ENCODE data around the gene PEPD.

Gene PEPD

GRCh38 chr19:33461256-33462111 lies 60.1 kb downstream of the PEPD start:
- no peak for TF ChIP-seq GATA3 (IDR thresholded peaks at IDR 0.05; ENCODE audit: low read depth, low read length)
- TF ChIP-seq GATA2 (IDR thresholded peaks at IDR 0.05; ENCODE audit: low read depth, low read length), result no peak

- TF ChIP-seq GATA2 (IDR thresholded peaks at IDR 0.05; ENCODE audit: low read depth, low read length) (no peak), GATA3 (IDR thresholded peaks at IDR 0.05; ENCODE audit: low read depth, low read length) (no peak)
These were observed 61.2 kb downstream of the PEPD start for GRCh38 chr19:33460221-33460908.

- TF ChIP-seq GATA3 (IDR thresholded peaks at IDR 0.05; ENCODE audit: low read depth, low read length), result no peak
- TF ChIP-seq GATA2 (IDR thresholded peaks at IDR 0.05; ENCODE audit: low read depth, low read length), result no peak
These were observed 62.1 kb downstream of the PEPD start for GRCh38 chr19:33459222-33460090.

- TF ChIP-seq GATA2 (IDR thresholded peaks at IDR 0.05; ENCODE audit: low read depth, low read length) (no peak), GATA3 (IDR thresholded peaks at IDR 0.05; ENCODE audit: low read depth, low read length) (no peak)
These were observed 62.8 kb downstream of the PEPD start for GRCh38 chr19:33458807-33459206.

- TF ChIP-seq GATA2 (IDR thresholded peaks at IDR 0.05; ENCODE audit: low read depth, low read length), result no peak
- no peak for TF ChIP-seq GATA3 (IDR thresholded peaks at IDR 0.05; ENCODE audit: low read depth, low read length)
These were observed 63.4 kb downstream of the PEPD start for GRCh38 chr19:33458171-33458633.

GRCh38 chr19:33456845-33457220 lies 64.8 kb downstream of the PEPD start:
- TF ChIP-seq GATA3 (IDR thresholded peaks at IDR 0.05; ENCODE audit: low read depth, low read length), result no peak

GRCh38 chr19:33456076-33456844 lies 65.3 kb downstream of the PEPD start:
- TF ChIP-seq GATA2 (IDR thresholded peaks at IDR 0.05; ENCODE audit: low read depth, low read length) (no peak), GATA3 (IDR thresholded peaks at IDR 0.05; ENCODE audit: low read depth, low read length) (no peak)

GRCh38 chr19:33453265-33453664 lies 68.3 kb downstream of the PEPD start:
- TF ChIP-seq GATA2 (IDR thresholded peaks at IDR 0.05; ENCODE audit: low read depth, low read length) (no peak), GATA3 (IDR thresholded peaks at IDR 0.05; ENCODE audit: low read depth, low read length) (no peak)

- TF ChIP-seq GATA2 (IDR thresholded peaks at IDR 0.05; ENCODE audit: low read depth, low read length) (no peak), GATA3 (IDR thresholded peaks at IDR 0.05; ENCODE audit: low read depth, low read length) (no peak)
These were observed 70.9 kb downstream of the PEPD start for GRCh38 chr19:33450689-33451088.

- TF ChIP-seq GATA3 (IDR thresholded peaks at IDR 0.05; ENCODE audit: low read depth, low read length) (no peak), GATA2 (IDR thresholded peaks at IDR 0.05; ENCODE audit: low read depth, low read length) (no peak)
These were observed 71.8 kb downstream of the PEPD start for GRCh38 chr19:33449799-33450198.

GRCh38 chr19:33448159-33448516 lies 73.5 kb downstream of the PEPD start:
- TF ChIP-seq GATA3 (IDR thresholded peaks at IDR 0.05; ENCODE audit: low read depth, low read length) (no peak), GATA2 (IDR thresholded peaks at IDR 0.05; ENCODE audit: low read depth, low read length) (no peak)

GRCh38 chr19:33447336-33448158 lies 74.0 kb downstream of the PEPD start:
- TF ChIP-seq GATA2 (IDR thresholded peaks at IDR 0.05; ENCODE audit: low read depth, low read length), result no peak
- no peak for TF ChIP-seq GATA3 (IDR thresholded peaks at IDR 0.05; ENCODE audit: low read depth, low read length)

All from SH-SY5Y (cell line).